C4-2B (cell line): ENCODE data around the gene SLC35F2.

Source experiments
- ZFX ChIP-seq: fragments of 450-650 bp; IDR thresholded peaks from 2 replicates; pipeline ENCODE4 v1.6.1; 2017
- TF ChIP-seq, protein P1 (sequence below): fragments of 450-650 bp; conservative IDR thresholded peaks from 2 replicates; pipeline ENCODE4 v1.5.1; 2017; ENCODE audit warnings: mild to moderate bottlenecking

DNA sequence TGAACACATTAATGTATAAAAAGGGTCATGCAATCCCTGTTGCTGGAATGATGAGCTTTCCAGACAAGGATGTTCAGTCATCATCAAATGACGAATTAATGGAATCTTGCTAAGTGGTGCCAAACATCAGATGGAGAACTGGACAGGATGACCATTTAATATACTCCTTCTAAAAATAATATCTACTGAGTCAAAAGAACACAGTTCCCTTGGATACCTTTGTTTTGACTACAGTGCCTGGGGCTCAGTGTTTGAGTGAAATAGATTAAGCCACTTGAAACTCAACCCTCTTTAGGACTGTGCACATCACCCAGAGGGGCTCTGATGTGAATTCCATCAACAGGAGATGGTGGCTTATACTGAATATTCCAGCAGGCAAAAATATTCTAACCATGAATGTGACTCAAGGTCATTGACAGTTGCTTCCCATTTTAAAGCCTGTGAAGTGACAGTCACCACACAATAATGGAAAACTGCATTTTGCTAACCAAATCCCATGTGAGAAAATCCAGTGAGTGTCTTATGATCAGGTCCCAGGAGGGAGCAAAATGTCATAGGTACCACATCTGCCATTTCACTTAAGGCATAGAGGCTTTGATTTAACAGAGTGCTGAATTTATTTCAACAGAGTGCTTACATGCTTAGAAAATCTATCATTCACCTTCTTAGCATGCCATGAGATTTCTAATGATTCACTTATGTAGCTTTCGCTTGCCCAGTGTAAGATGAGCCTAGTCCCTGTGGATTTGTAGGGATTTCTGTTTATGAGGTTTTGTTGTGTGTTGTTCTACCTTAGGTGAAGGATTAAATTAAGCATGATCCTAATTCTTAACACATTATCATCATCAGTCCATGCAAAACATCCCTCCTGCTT, 105.4 kb downstream of the SLC35F2 start:
- TF ChIP-seq, protein P1, sequence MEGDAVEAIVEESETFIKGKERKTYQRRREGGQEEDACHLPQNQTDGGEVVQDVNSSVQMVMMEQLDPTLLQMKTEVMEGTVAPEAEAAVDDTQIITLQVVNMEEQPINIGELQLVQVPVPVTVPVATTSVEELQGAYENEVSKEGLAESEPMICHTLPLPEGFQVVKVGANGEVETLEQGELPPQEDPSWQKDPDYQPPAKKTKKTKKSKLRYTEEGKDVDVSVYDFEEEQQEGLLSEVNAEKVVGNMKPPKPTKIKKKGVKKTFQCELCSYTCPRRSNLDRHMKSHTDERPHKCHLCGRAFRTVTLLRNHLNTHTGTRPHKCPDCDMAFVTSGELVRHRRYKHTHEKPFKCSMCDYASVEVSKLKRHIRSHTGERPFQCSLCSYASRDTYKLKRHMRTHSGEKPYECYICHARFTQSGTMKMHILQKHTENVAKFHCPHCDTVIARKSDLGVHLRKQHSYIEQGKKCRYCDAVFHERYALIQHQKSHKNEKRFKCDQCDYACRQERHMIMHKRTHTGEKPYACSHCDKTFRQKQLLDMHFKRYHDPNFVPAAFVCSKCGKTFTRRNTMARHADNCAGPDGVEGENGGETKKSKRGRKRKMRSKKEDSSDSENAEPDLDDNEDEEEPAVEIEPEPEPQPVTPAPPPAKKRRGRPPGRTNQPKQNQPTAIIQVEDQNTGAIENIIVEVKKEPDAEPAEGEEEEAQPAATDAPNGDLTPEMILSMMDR = no peak
- no peak for TF ChIP-seq ZFX
